Choroid plexus epithelial cell (primary cell): Measurements from ENCODE around the gene CEACAM20.
"Not testable (repeated sequence)": the region's sequence is repeated elsewhere in the genome, so short reads cannot be mapped to it uniquely, and the experiment has no call there.

Experiments
- DNase-seq: peaks from one replicate; pipeline ENCODE4 v3.0.0-alpha.2; 2010; ENCODE audit warnings: low read depth
- H3K4me3 ChIP-seq: 2 replicates; pipeline ENCODE4 v1.5.1; 2011; ENCODE audit warnings: low read depth, mild to moderate bottlenecking, control low read depth, low read length, moderate library complexity
- TF ChIP-seq, protein P1 (sequence below): conservative IDR thresholded peaks from 2 replicates; pipeline ENCODE4 v1.5.1; 2011; ENCODE audit warnings: low read depth, mild to moderate bottlenecking, control low read depth, inconsistent platforms, low read length, moderate library complexity

Gene CEACAM20

DNA sequence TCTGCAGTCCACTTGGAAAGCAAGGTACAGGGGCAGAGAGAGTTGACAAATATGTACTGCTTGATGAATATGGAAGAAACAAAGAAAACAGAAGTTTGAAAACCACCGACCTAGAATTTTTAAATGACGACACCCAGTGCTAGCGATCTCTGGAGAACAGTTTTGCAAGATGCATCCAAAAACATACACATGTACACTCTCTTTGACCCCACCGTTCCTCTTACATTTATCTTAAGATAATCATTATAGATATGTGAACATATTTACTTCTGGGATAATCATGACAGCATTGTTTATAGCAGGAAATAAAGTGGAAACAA is 43.1 kb upstream of the CEACAM20 start:
- H3K4me3 ChIP-seq = no peak overlapping the region
- no peak for DNase-seq
- TF ChIP-seq, protein P1, sequence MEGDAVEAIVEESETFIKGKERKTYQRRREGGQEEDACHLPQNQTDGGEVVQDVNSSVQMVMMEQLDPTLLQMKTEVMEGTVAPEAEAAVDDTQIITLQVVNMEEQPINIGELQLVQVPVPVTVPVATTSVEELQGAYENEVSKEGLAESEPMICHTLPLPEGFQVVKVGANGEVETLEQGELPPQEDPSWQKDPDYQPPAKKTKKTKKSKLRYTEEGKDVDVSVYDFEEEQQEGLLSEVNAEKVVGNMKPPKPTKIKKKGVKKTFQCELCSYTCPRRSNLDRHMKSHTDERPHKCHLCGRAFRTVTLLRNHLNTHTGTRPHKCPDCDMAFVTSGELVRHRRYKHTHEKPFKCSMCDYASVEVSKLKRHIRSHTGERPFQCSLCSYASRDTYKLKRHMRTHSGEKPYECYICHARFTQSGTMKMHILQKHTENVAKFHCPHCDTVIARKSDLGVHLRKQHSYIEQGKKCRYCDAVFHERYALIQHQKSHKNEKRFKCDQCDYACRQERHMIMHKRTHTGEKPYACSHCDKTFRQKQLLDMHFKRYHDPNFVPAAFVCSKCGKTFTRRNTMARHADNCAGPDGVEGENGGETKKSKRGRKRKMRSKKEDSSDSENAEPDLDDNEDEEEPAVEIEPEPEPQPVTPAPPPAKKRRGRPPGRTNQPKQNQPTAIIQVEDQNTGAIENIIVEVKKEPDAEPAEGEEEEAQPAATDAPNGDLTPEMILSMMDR = no peak

DNA sequence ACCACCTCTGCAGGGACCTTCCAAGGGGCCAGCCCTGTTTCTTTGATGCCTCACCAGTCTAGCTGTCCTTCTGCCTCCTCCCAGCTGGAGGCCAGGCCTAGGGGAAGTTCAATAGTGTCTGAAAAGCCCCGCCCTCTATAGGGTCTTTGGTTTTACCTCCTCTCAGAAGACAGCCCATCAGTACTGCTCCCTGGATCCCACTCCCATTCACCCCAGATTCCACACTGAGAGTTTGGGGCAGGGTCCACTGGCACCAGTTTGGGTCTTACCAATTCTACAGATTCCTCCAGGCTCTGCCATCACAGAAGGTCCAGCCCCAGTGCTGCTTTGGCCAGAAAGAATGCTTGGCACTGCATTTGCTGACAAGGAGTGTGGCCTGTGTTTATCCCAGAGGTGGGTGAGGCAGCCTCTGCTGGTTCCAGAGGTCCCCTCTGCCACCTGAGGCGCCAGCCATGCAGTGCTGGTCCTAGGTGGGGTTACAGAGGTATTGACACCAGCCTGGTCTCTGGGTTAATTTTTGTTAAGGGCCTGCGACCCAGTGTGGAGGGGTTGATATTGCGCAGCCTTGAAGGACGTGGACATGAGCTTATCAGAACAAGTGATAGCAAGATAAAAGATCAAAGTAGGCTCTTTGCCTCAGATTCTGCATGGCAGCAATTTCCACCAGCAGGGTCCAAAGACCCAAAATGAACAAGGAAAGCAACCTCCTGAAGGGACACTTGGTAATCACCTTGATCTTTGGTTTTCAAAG is 42.5 kb upstream of the CEACAM20 start:
- no peak overlapping the region for H3K4me3 ChIP-seq
- DNase-seq = no peak
- TF ChIP-seq, protein P1 = no peak

DNA sequence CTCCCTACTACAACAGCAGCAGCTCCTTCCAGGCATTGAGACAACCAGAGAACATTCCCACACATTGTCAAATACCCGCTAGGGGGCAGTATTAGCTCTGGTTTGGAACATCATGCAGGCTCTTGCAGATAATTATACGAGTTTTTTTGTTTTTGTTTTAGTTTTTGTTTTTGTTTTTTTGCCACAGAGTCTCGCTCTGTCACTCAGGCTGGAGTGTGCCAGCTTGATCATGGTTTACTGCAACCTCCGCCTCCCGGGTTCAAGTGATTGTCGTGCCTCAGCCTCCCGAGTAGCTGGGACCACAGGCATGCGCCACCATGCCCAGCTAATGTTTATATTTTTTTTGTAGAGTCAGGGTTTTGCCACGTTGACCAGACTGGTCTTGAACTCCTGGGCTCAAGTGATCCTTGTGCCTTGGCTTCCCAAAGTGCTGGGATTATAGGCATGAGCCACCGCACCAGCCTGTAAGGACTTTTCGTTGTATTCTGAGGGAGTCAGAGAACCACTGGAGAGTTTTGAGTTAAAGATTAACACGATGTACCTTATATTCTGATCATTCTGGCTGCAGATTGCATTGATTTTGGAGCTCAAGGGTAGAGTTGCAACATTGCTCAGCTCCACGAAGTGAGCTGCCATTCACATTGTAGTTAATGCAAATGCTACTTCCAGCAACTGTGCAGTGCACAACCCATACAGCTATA is 41.7 kb upstream of the CEACAM20 start:
- peak; percentile 92 for DNase-seq
- TF ChIP-seq, protein P1 = peak; percentile 81
- no peak overlapping the region for H3K4me3 ChIP-seq

DNA sequence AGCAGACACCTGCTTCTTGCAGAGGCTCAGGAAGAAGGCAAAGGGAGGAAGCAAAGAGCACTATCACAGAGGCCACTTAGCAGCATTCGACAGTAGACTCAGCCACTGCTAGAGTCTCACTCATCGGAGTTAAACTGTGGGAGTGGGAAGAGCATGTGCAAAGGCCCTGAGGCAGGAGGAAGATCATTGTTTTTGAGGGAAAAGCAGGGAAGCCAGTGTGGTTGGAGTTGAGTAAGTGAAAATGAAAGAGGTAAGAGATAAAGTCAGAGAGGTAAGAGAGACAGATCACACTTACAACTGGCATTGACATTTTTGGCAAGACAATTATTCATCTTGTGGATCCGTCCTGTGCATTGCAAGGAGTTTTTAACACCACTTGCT is 41.1 kb upstream of the CEACAM20 start:
- TF ChIP-seq, protein P1 = no peak
- no peak for DNase-seq
- no peak overlapping the region for H3K4me3 ChIP-seq

DNA sequence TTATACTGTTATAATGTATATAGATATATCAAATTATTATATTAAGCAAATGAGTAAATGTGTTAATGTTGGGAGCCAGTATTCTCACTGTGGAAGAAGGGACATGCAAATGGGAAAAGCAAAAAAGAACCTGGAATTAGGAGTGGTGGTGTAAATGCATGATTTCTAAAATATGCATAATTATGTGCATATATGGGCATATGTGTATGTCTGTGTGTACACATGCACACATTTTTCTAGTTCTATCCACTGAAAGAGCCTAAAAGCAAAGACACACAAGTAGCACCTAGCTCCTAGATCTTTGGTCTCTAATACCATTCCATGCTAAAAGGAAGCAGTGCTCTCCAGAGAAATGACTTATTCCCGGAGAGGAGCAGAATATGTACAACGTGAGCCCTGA is 38.3 kb upstream of the CEACAM20 start:
- no peak overlapping the region for H3K4me3 ChIP-seq
- TF ChIP-seq, protein P1 = no peak

DNA sequence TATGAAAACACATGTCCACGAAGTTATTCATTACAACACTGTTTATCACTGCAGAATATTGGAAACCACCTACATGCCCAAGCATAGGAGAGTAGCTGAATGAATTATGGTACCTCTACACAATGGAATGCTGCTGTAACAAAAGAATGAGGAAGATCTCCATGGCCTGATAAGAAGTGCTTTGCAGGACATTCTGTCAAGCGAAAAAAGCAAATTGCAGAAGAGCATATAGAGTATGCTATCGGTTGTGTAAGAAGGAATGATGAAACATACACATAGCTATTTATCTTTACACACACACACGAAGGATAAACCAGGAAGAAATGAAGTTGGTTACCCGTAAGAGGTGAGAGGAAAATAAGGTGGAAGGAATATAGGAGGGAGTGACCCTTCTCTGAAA is 37.5 kb upstream of the CEACAM20 start:
- H3K4me3 ChIP-seq = no peak overlapping the region
- TF ChIP-seq, protein P1 = no peak
- DNase-seq = peak; percentile 20

More for the DNA sequence above, 38.3 kb upstream of the CEACAM20 start:
- DNase-seq = no peak

DNA sequence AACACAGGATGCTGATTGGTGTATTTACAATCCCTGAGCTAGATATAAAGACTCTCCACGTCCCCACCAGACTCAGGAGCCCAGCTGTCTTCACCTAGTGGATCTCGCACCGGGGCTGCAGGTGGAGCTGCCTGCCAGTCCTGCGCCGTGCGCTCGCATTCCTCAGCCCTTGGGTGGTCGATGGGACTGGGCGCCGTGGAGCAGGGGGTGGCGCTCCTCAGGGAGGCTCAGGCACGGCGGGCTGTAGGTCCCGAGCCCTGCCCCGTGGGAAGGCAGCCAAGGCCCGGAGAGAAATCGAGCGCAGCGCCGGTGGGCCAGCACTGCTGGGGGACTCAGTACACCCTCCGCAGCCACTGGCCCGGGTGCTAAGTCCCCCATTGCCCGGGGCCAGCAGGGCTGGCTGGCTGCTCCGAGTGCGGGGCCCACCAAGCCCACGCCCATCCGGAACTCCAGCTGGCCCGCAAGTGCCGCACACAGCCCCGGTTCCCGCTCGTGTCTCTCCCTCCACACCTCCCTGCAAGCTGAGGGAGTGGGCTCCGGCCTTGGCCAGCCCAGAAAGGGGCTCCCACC is 33.7 kb upstream of the CEACAM20 start:
- H3K4me3 ChIP-seq, DNase-seq: not testable (repeated sequence)
